H9 (cell line): ENCODE data around the gene GBE1. TPM values are rescaled to one million over a fixed set of nuclear protein-coding genes. Genes with fewer than 3 reads are reported as not detected.

Experiments used
- DNase-seq: peaks from one replicate; pipeline ENCODE4 v3.0.0-alpha.2; 2017
- H2AFZ ChIP-seq: one replicate; pipeline ENCODE4 v1.6.1; 2013; ENCODE audit warnings: mild to moderate bottlenecking, low read length, control low read depth, moderate library complexity
- H2AK5ac ChIP-seq: 2 replicates; pipeline ENCODE4 v1.6.1; 2013; ENCODE audit warnings: low read length, control low read depth, mixed read lengths; ENCODE audit not compliant: insufficient read length
- H2BK120ac ChIP-seq: one replicate; pipeline ENCODE4 v1.6.1; 2013; ENCODE audit warnings: low read depth, mild to moderate bottlenecking, low read length, control low read depth, inconsistent platforms; ENCODE audit not compliant: poor library complexity, severe bottlenecking
- H2BK12ac ChIP-seq: 2 replicates; pipeline ENCODE4 v1.6.1; 2013; ENCODE audit warnings: low read length, control low read depth, mixed read lengths, low read depth; ENCODE audit not compliant: insufficient read length
- H2BK15ac ChIP-seq: 2 replicates; pipeline ENCODE4 v1.6.1; 2013; ENCODE audit warnings: low read depth, low read length, control low read depth
- H2BK20ac ChIP-seq: one replicate; pipeline ENCODE4 v1.6.1; 2013; ENCODE audit warnings: low read depth, mild to moderate bottlenecking, low read length, control low read depth, inconsistent platforms; ENCODE audit not compliant: poor library complexity, severe bottlenecking
- H2BK5ac ChIP-seq: 2 replicates; pipeline ENCODE4 v1.6.1; 2013; ENCODE audit warnings: low read length, control low read depth, mixed read lengths; ENCODE audit not compliant: insufficient read length
- H3K14ac ChIP-seq: 2 replicates; pipeline ENCODE4 v1.6.1; 2013; ENCODE audit warnings: low read length, control low read depth; ENCODE audit not compliant: insufficient read depth
- H3K18ac ChIP-seq: 2 replicates; pipeline ENCODE4 v1.6.1; 2013; ENCODE audit warnings: low read depth, mild to moderate bottlenecking, mixed read lengths, low read length, control low read depth; ENCODE audit not compliant: insufficient read length
- H3K23ac ChIP-seq: 2 replicates; pipeline ENCODE4 v1.6.1; 2013; ENCODE audit warnings: low read length, control low read depth, mixed read lengths, low read depth; ENCODE audit not compliant: insufficient read length
- H3K23me2 ChIP-seq: 2 replicates; pipeline ENCODE4 v1.6.1; 2013; ENCODE audit warnings: low read depth, mild to moderate bottlenecking, mixed read lengths, low read length, control low read depth; ENCODE audit not compliant: insufficient read length, poor library complexity, severe bottlenecking
- H3K27ac ChIP-seq: 2 replicates; pipeline ENCODE4 v1.5.1; 2013; ENCODE audit warnings: low read length, control low read depth, mixed read lengths, low read depth; ENCODE audit not compliant: insufficient read length
- H3K27me3 ChIP-seq: 2 replicates; pipeline ENCODE4 v1.6.1; 2013; ENCODE audit warnings: low read length, control low read depth, inconsistent platforms; ENCODE audit not compliant: insufficient read depth
- H3K4ac ChIP-seq: 2 replicates; pipeline ENCODE4 v1.6.1; 2013; ENCODE audit warnings: low read depth, mild to moderate bottlenecking, control low read depth, inconsistent platforms, low read length, moderate library complexity
- H3K4me1 ChIP-seq: 2 replicates; pipeline ENCODE4 v1.6.1; 2013; ENCODE audit warnings: low read length, control low read depth, inconsistent platforms; ENCODE audit not compliant: insufficient read depth
- H3K4me2 ChIP-seq: 2 replicates; pipeline ENCODE4 v1.6.1; 2013; ENCODE audit warnings: low read length, control low read depth, mixed read lengths; ENCODE audit not compliant: insufficient read length, insufficient read depth
- H3K56ac ChIP-seq: 2 replicates; pipeline ENCODE4 v1.6.1; 2013; ENCODE audit warnings: low read depth, mild to moderate bottlenecking, mixed read lengths, low read length, control low read depth; ENCODE audit not compliant: insufficient read length
- H3K79me1 ChIP-seq: 2 replicates; pipeline ENCODE4 v1.6.1; 2013; ENCODE audit warnings: low read depth, mild to moderate bottlenecking, moderate library complexity, low read length, control low read depth, inconsistent platforms; ENCODE audit not compliant: insufficient read depth, poor library complexity, severe bottlenecking
- H3K79me2 ChIP-seq: 2 replicates; pipeline ENCODE4 v1.6.1; 2013; ENCODE audit warnings: low read length, control low read depth, inconsistent platforms; ENCODE audit not compliant: insufficient read depth
- H3K9ac ChIP-seq: 2 replicates; pipeline ENCODE4 v1.6.1; 2013; ENCODE audit warnings: low read length, control low read depth, mixed read lengths; ENCODE audit not compliant: insufficient read length; ENCODE audit errors: extremely low read depth
- H3K9me3 ChIP-seq: one replicate; pipeline ENCODE4 v1.6.1; 2013; ENCODE audit warnings: low read depth, low read length, inconsistent platforms; ENCODE audit not compliant: control insufficient read depth
- H3T11ph ChIP-seq: one replicate; pipeline ENCODE4 v1.6.1; 2013; ENCODE audit warnings: mild to moderate bottlenecking, low read length, control low read depth, inconsistent platforms
- H4K20me1 ChIP-seq: one replicate; pipeline ENCODE4 v1.6.1; 2013; ENCODE audit not compliant: control insufficient read depth, insufficient read length, insufficient read depth
- H4K5ac ChIP-seq: 2 replicates; pipeline ENCODE4 v1.6.1; 2013; ENCODE audit warnings: low read depth, mild to moderate bottlenecking, mixed read lengths, low read length, control low read depth; ENCODE audit not compliant: insufficient read length
- H4K8ac ChIP-seq: replicated peaks from 2 replicates; pipeline ENCODE4 v1.6.1; 2013; ENCODE audit warnings: low read length, control low read depth, mixed read lengths, low read depth; ENCODE audit not compliant: insufficient read length
- H4K91ac ChIP-seq: 2 replicates; pipeline ENCODE4 v1.6.1; 2013; ENCODE audit warnings: low read depth, mild to moderate bottlenecking, moderate library complexity, mixed read lengths, low read length, control low read depth; ENCODE audit not compliant: insufficient read length
- H3K27ac Mint-ChIP-seq, 3 experiments: 2 replicates in 2 of 3; 3 replicates in 1 of 3; pipeline ENCODE4 v1.8.0; 2020 to 2021; ENCODE audit warnings: mixed read lengths in 3 of 3, mild to moderate bottlenecking in 1 of 3, moderate library complexity in 1 of 3
- H3K27me3 Mint-ChIP-seq: 2 replicates; pipeline ENCODE4 v1.8.0; 2021; ENCODE audit warnings: low read depth, mild to moderate bottlenecking, moderate library complexity, mixed read lengths
- H3K36me3 Mint-ChIP-seq, 3 experiments: 2 replicates in 2 of 3; 3 replicates in 1 of 3; pipeline ENCODE4 v1.8.0; 2020 to 2021; ENCODE audit warnings: low read depth in 3 of 3, mixed read lengths in 3 of 3; ENCODE audit not compliant: insufficient read depth in 1 of 3
- H3K4me1 Mint-ChIP-seq, 2 experiments: 2 replicates each; pipeline ENCODE4 v1.8.0; 2020; ENCODE audit warnings: mixed read lengths in 2 of 2
- H3K4me3 Mint-ChIP-seq, 2 experiments: 2 replicates in 1 of 2; 3 replicates in 1 of 2; pipeline ENCODE4 v1.8.0; 2020 to 2021; ENCODE audit warnings: mild to moderate bottlenecking in 2 of 2, mixed read lengths in 2 of 2, moderate library complexity in 1 of 2
- H3K9me3 Mint-ChIP-seq, 2 experiments: 2 replicates in 1 of 2; 3 replicates in 1 of 2; pipeline ENCODE4 v1.8.0; 2020; ENCODE audit warnings: mild to moderate bottlenecking in 2 of 2, mixed read lengths in 2 of 2, moderate library complexity in 1 of 2
- CTCF ChIP-seq: fragments of 200-600 bp; sonication (generic); conservative IDR thresholded peaks from 3 replicates; pipeline ENCODE4 v1.8.0; 2021; ENCODE audit warnings: antibody characterized with exemption, mild to moderate bottlenecking
- WGBS: extraction: QIAGEN DNeasy Blood & Tissue Kit; methylation state at CpG from one replicate; pipeline ENCODE4 v1.1.7; 2013; ENCODE audit warnings: missing lambda C conversion rate, low lambda C conversion rate, mixed read lengths; ENCODE audit not compliant: insufficient read length; ENCODE audit errors: extremely low coverage; 5-methylcytosine and 5-hydroxymethylcytosine counted together
- total RNA-seq: library from RNA; stranded (reverse); gene quantifications from 2 replicates; pipeline ENCODE4 v1.2.1, GENCODE V29; 2021

GBE1 gene
- total RNA-seq, 1 experiment from 2014 or later = 13.8 TPM

DNA sequence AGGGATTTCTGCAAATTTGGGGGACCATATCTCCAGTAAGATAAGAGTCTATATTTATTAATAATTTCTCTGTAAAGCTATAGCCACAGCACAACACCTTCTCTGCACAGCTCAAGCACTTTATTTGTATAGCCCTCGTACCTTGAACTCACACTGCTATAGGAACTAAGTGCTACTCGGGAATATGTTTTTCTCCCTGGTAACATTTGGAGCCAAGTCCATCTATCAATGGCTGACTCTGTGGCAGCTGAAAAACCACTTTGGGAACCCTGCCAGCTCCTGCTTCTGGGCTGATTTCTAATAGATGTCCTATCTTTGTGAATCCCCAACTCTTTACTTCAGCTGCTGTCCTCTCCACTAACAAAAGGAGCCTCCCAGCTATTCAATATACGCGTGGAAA, 298.5 kb downstream of the GBE1 start:
- Histone ChIP-seq H3K23ac (no peak overlapping the region), H3K4me2 (no peak overlapping the region), H4K91ac (no peak overlapping the region), H4K8ac (no peak overlapping the region), H3K14ac (no peak overlapping the region), H3K23me2 (no peaks in the 10 kb centered on the region), H2BK5ac (no peak overlapping the region), H2BK20ac (no peak overlapping the region), H3K27me3 (no peaks in the 10 kb centered on the region), H3K79me1 (no peaks in the 10 kb centered on the region), H3K56ac (no peak overlapping the region), H2BK15ac (no peak overlapping the region), H3K9me3 (no peaks in the 10 kb centered on the region), H2BK120ac (no peak overlapping the region), H2AK5ac (no peak overlapping the region), H4K20me1 (no peaks in the 10 kb centered on the region), H3K18ac (no peak overlapping the region), H3K27ac (no peak overlapping the region), H3K79me2 (no peaks in the 10 kb centered on the region), H3K4me1 (no peaks in the 10 kb centered on the region; the same call in 1 of the 2 replicates), H3K9ac (no peak overlapping the region), H3K4ac (no peak overlapping the region), H2AFZ (no peak overlapping the region), H4K5ac (no peak overlapping the region), H2BK12ac (no peak overlapping the region), H3T11ph (no peak overlapping the region)
- no peak for DNase-seq
- Mint-ChIP-seq H3K27me3 (no peaks in the 10 kb centered on the region; the same call in none of the 2 replicates), H3K4me1 (peaks cover 8 to 10% of the 10 kb centered on the region in 2 experiments), H3K27ac (no peak overlapping the region), H3K9me3 (no peaks in the 10 kb centered on the region), H3K4me3 (no peak overlapping the region), H3K36me3 (no peaks in the 10 kb centered on the region)
- no CpG with 5 or more reads among the region's 4 CpGs for WGBS
- no peak for TF ChIP-seq CTCF
